ENCODE results near the gene SLC4A5. TPM values are rescaled to one million over a fixed set of nuclear protein-coding genes. Genes with fewer than 3 reads are reported as not detected.

SLC4A5 gene
- total RNA-seq, 1 experiment from 2014 or later: 1.8 TPM

DNA sequence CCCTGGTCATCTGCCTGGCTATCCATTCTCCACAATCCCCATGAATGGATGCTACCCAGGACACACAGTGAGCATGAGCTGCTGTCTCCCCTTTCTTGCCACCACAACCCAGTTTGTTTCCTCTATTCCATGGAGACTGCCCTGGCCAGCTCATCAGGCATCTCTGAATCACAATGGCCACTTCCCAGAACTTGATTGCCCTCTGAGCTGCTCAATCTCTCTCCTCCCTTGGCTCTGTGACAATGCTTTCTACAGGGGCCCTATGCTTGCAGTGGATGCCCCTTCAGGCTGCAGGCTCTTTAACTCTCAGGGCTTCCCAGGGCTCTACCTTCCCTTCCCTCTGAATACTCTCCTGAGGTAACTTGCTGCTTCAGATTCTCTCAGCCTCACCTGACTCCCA lies 14.4 kb upstream of the SLC4A5 start:
- Histone ChIP-seq H3K27me3 (replicated peaks; ENCODE audit: insufficient read depth, low read depth, low read length, poor library complexity) (no peaks in the 10 kb centered on the region), H3K36me3 (ENCODE audit: insufficient read depth, low read length, poor library complexity, severe bottlenecking) (peaks cover 32% of the 10 kb centered on the region), H3K4me1 (ENCODE audit: insufficient read depth, low read length, poor library complexity, severe bottlenecking) (no peaks in the 10 kb centered on the region), H3K9me3 (ENCODE audit: low read depth, low read length, poor library complexity, severe bottlenecking) (no peaks in the 10 kb centered on the region), H3K27ac (ENCODE audit: low read depth, low read length, poor library complexity, severe bottlenecking) (no peak overlapping the region), H3K4me3 (ENCODE audit: low read depth, low read length, poor library complexity, severe bottlenecking) (no peak overlapping the region)
- ChIA-PET POLR2A (ENCODE audit: low non-redundant PET) (no interaction called here), CTCF (no interaction called here)
- intact Hi-C loops (cut with micrococcal nuclease; ENCODE audit: unreplicated experiment): no loop called here
- DNase-seq (ENCODE audit: low spot score): no peak
- BruUV-seq (replicated peaks): no TSS peak
- TF ChIP-seq EZH2 (IDR thresholded peaks at IDR 0.05; ENCODE audit: borderline replicate concordance, low read depth, low read length, poor library complexity, severe bottlenecking): no peak
- TF ChIP-seq, protein P1, sequence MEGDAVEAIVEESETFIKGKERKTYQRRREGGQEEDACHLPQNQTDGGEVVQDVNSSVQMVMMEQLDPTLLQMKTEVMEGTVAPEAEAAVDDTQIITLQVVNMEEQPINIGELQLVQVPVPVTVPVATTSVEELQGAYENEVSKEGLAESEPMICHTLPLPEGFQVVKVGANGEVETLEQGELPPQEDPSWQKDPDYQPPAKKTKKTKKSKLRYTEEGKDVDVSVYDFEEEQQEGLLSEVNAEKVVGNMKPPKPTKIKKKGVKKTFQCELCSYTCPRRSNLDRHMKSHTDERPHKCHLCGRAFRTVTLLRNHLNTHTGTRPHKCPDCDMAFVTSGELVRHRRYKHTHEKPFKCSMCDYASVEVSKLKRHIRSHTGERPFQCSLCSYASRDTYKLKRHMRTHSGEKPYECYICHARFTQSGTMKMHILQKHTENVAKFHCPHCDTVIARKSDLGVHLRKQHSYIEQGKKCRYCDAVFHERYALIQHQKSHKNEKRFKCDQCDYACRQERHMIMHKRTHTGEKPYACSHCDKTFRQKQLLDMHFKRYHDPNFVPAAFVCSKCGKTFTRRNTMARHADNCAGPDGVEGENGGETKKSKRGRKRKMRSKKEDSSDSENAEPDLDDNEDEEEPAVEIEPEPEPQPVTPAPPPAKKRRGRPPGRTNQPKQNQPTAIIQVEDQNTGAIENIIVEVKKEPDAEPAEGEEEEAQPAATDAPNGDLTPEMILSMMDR (conservative IDR thresholded peaks at IDR 0.05; ENCODE audit: low read depth, low read length): no peak

DNA sequence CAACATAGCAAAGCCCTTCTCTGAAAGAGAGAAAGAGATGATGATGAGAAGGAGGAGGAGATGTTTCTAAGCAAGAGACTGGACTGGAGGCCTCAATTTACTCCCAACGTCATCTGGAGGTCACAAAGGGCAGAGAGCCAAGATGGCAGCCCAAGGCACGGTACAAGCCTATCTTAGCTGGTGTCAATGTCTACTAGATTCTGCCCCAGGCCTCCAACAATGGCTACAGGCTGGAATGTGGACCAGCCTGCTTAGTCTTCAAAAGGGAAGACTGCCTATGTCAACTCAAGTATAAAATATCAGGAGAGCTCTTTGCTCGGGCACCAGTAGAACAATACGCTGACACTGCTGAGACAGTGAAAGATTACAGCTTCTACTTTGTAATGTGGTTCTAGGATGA lies 6.7 kb upstream of the SLC4A5 start:
- H3K4me3 ChIP-seq (ENCODE audit: low read depth, low read length, poor library complexity, severe bottlenecking): no peak overlapping the region
- no peaks in the 10 kb centered on the region for H3K9me3 ChIP-seq (ENCODE audit: low read depth, low read length, poor library complexity, severe bottlenecking)
- intact Hi-C loops (cut with micrococcal nuclease; ENCODE audit: unreplicated experiment): no loop called here
- H3K36me3 ChIP-seq (ENCODE audit: insufficient read depth, low read length, poor library complexity, severe bottlenecking): no peaks in the 10 kb centered on the region
- CTCF ChIA-PET: no interaction called here
- no peaks in the 10 kb centered on the region for H3K27me3 ChIP-seq (replicated peaks; ENCODE audit: insufficient read depth, low read depth, low read length, poor library complexity)
- TF ChIP-seq, protein P1 (conservative IDR thresholded peaks at IDR 0.05; ENCODE audit: low read depth, low read length): no peak
- no peak for TF ChIP-seq EZH2 (IDR thresholded peaks at IDR 0.05; ENCODE audit: borderline replicate concordance, low read depth, low read length, poor library complexity, severe bottlenecking)
- H3K4me1 ChIP-seq (ENCODE audit: insufficient read depth, low read length, poor library complexity, severe bottlenecking): no peaks in the 10 kb centered on the region
- H3K27ac ChIP-seq (ENCODE audit: low read depth, low read length, poor library complexity, severe bottlenecking): no peak overlapping the region
- BruUV-seq (replicated peaks): no TSS peak
- POLR2A ChIA-PET (ENCODE audit: low non-redundant PET): no interaction called here
- DNase-seq (ENCODE audit: low spot score): no peak

DNA sequence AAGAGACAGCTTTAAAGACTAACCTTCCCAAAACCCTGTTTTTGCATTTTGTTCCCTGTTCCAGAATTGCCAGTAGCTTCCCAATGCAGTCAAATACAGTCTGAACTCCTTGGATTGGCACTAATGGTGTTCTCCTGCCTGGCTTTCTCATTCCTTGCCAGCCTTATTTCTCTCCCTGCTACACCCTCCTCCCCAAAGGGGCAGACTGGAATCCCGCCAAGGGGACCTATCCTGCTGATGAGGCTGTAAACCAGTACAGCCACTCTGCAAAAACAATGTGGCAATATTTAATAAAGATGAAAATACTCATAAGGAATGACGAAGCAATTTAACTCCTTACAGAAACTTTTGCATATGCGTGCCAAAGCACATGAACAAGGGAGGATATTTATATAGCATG lies 4.5 kb upstream of the SLC4A5 start:
- ChIA-PET POLR2A (ENCODE audit: low non-redundant PET) (no interaction called here), CTCF (interaction anchor here (1.1 kb wide), 1 partner anchor 13 kb away, joined by 4 read pairs; no protein-coding TSS in a partner anchor)
- no TSS peak for BruUV-seq (replicated peaks)
- DNase-seq (ENCODE audit: low spot score): no peak
- no peaks in the 10 kb centered on the region for H3K27me3 ChIP-seq (replicated peaks; ENCODE audit: insufficient read depth, low read depth, low read length, poor library complexity)
- no peak overlapping the region for H3K4me3 ChIP-seq (ENCODE audit: low read depth, low read length, poor library complexity, severe bottlenecking)
- H3K9me3 ChIP-seq (ENCODE audit: low read depth, low read length, poor library complexity, severe bottlenecking): no peaks in the 10 kb centered on the region
- TF ChIP-seq EZH2 (IDR thresholded peaks at IDR 0.05; ENCODE audit: borderline replicate concordance, low read depth, low read length, poor library complexity, severe bottlenecking): no peak
- TF ChIP-seq, protein P1 (conservative IDR thresholded peaks at IDR 0.05; ENCODE audit: low read depth, low read length): no peak
- no peaks in the 10 kb centered on the region for H3K4me1 ChIP-seq (ENCODE audit: insufficient read depth, low read length, poor library complexity, severe bottlenecking)
- intact Hi-C loops (cut with micrococcal nuclease; ENCODE audit: unreplicated experiment): no loop called here
- no peak overlapping the region for H3K27ac ChIP-seq (ENCODE audit: low read depth, low read length, poor library complexity, severe bottlenecking)
- H3K36me3 ChIP-seq (ENCODE audit: insufficient read depth, low read length, poor library complexity, severe bottlenecking): no peaks in the 10 kb centered on the region

Data from A673 (cell line).